ENCODE data around the gene OR7G3. TPM values are rescaled to one million over a fixed set of nuclear protein-coding genes. Genes with fewer than 3 reads are reported as not detected.

Gene OR7G3
- total RNA-seq = not detected in 2 replicates
- polyA plus RNA-seq = not detected in 2 replicates

DNA sequence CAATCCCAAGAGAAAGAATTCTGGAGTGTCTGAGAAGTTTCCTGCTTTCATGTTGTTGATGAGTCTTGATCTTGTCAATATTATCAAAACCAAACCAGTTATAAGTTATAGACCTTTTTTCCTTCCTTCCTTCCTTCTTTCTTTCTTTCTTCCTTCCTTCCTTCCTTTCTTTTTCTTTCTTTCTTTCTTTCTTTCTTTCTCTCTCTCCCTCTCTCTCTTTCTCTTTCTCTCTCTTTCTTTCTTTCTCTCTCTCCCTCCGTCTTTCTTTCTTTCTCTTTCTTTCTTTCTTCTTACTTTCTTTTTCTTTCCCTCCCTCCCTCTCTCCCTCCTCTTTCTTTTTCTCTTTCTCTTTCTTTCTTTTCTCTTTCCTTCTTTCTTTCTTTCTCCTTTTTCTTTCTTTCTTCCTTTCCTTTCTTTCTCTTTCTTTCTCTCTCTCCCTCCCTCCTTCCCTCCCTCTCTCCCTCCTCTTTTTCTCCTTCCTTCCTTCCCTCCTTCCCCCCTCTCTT, at the start of gene OR7G3:
Gene OR7G3 (minus strand): TSS at position 51 of the 506 bp plus-strand sequence. CDS start 0 bp downstream, at position 51.
- no peak within 1 kb of the TSS for H3K27ac ChIP-seq
- no peaks in the 10 kb centered on the region for H3K36me3 ChIP-seq (replicated peaks; ENCODE audit: insufficient read depth, low read depth)
- H4K20me1 ChIP-seq (ENCODE audit: insufficient read depth, poor library complexity, severe bottlenecking) = no peaks in the 10 kb centered on the region
- no peak within 1 kb of the TSS for H2AFZ ChIP-seq
- H3K4me1 ChIP-seq (ENCODE audit: insufficient read depth) = no peaks in the 10 kb centered on the region
- TF ChIP-seq EZH2 (IDR thresholded peaks at IDR 0.05; ENCODE audit: borderline replicate concordance) = no peak
- TF ChIP-seq, protein P1, sequence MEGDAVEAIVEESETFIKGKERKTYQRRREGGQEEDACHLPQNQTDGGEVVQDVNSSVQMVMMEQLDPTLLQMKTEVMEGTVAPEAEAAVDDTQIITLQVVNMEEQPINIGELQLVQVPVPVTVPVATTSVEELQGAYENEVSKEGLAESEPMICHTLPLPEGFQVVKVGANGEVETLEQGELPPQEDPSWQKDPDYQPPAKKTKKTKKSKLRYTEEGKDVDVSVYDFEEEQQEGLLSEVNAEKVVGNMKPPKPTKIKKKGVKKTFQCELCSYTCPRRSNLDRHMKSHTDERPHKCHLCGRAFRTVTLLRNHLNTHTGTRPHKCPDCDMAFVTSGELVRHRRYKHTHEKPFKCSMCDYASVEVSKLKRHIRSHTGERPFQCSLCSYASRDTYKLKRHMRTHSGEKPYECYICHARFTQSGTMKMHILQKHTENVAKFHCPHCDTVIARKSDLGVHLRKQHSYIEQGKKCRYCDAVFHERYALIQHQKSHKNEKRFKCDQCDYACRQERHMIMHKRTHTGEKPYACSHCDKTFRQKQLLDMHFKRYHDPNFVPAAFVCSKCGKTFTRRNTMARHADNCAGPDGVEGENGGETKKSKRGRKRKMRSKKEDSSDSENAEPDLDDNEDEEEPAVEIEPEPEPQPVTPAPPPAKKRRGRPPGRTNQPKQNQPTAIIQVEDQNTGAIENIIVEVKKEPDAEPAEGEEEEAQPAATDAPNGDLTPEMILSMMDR (IDR thresholded peaks at IDR 0.05; ENCODE audit: poor library complexity) = no peak
- no peak for TF ChIP-seq EZH2phosphoT487 (IDR thresholded peaks at IDR 0.05; ENCODE audit: low read depth, severe bottlenecking, unreplicated experiment)
- WGBS (ENCODE audit: low lambda C conversion rate, missing lambda C conversion rate) = no CpG with 5 or more reads among the region's 1 CpG
- no peak for DNase-seq (ENCODE audit: low spot score)
- no peaks in the 10 kb centered on the region for H3K27me3 ChIP-seq
- H3K4me3 ChIP-seq = no peak within 1 kb of the TSS
- no peaks in the 10 kb centered on the region for H3K9me2 ChIP-seq (replicated peaks; ENCODE audit: insufficient read depth)
- no peaks in the 10 kb centered on the region for H3K79me2 ChIP-seq
- H3K9me3 ChIP-seq (ENCODE audit: low read depth) = no peaks in the 10 kb centered on the region
- H3K4me2 ChIP-seq = no peak within 1 kb of the TSS

DNA sequence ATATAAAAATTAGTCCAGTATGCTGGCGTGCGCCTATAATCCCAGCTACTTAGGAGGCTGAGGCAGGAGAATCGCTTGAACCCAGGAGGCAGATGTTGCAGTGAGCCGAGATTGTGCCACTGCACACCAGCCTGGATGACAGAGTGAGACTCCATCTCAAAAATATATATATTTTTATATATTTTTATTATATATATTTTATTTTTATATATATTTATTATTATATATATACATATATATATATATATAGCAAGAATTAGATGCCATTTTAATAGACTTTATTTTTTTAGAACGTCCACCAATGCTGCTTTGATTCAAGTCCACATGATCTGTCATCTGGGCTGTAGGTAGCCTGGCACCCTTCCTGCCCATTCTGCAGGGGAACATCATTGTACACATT, 48.6 kb upstream of the OR7G3 start:
- Histone ChIP-seq H3K79me2 (no peaks in the 10 kb centered on the region), H2AFZ (no peak overlapping the region), H3K4me1 (ENCODE audit: insufficient read depth) (no peaks in the 10 kb centered on the region), H3K27me3 (no peaks in the 10 kb centered on the region), H3K9me3 (ENCODE audit: low read depth) (no peaks in the 10 kb centered on the region), H3K4me2 (no peak overlapping the region), H3K27ac (no peak overlapping the region), H3K36me3 (replicated peaks; ENCODE audit: insufficient read depth, low read depth) (no peaks in the 10 kb centered on the region), H3K9me2 (replicated peaks; ENCODE audit: insufficient read depth) (no peaks in the 10 kb centered on the region), H3K4me3 (no peak overlapping the region), H4K20me1 (ENCODE audit: insufficient read depth, poor library complexity, severe bottlenecking) (no peaks in the 10 kb centered on the region)
- no peak for DNase-seq (ENCODE audit: low spot score)
- WGBS (ENCODE audit: low lambda C conversion rate, missing lambda C conversion rate) = 92% methylated on average over 5 of the region's 5 CpGs
- no peak for TF ChIP-seq EZH2phosphoT487 (IDR thresholded peaks at IDR 0.05; ENCODE audit: low read depth, severe bottlenecking, unreplicated experiment)
- TF ChIP-seq, protein P1 (IDR thresholded peaks at IDR 0.05; ENCODE audit: poor library complexity) = no peak
- no peak for TF ChIP-seq EZH2 (IDR thresholded peaks at IDR 0.05; ENCODE audit: borderline replicate concordance)

DNA sequence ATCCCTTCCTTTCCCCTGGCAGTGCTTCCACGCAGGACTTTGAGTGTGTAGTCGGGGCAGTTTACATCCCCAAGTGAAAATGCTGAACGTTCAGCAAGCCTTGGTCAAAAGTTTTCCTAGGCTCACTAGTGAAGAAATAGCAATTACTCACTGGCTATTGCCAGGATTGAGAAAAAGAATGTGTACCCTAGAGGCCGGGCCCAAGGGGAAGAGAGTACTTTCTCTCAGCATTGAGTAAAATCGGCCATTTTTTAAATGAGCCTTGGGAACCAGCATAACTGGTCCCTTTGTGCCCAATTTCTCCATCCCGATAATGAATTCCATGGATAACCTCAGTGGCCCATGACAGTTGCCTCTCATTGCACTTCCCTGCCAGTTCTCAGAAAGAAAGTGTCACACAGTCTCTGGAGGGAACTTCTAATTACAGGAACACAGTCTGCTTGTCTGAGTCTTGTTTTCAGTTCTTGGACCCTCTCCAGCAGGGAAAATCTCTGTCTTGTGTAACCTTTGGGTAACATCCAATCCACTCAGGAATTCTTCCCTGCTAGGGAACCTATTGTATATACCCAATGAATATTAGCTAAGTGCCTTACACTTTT, 44.7 kb upstream of the OR7G3 start:
- H3K79me2 ChIP-seq = no peaks in the 10 kb centered on the region
- no peaks in the 10 kb centered on the region for H3K4me1 ChIP-seq (ENCODE audit: insufficient read depth)
- no peaks in the 10 kb centered on the region for H3K36me3 ChIP-seq (replicated peaks; ENCODE audit: insufficient read depth, low read depth)
- no peak overlapping the region for H2AFZ ChIP-seq
- H3K27ac ChIP-seq = no peak overlapping the region
- H3K9me2 ChIP-seq (replicated peaks; ENCODE audit: insufficient read depth) = no peaks in the 10 kb centered on the region
- DNase-seq (ENCODE audit: low spot score) = no peak
- H4K20me1 ChIP-seq (ENCODE audit: insufficient read depth, poor library complexity, severe bottlenecking) = no peaks in the 10 kb centered on the region
- TF ChIP-seq, protein P1 (IDR thresholded peaks at IDR 0.05; ENCODE audit: poor library complexity) = no peak
- TF ChIP-seq EZH2 (IDR thresholded peaks at IDR 0.05; ENCODE audit: borderline replicate concordance) (no peak), EZH2phosphoT487 (IDR thresholded peaks at IDR 0.05; ENCODE audit: low read depth, severe bottlenecking, unreplicated experiment) (no peak)
- no peak overlapping the region for H3K4me3 ChIP-seq
- WGBS (ENCODE audit: low lambda C conversion rate, missing lambda C conversion rate) = 93% methylated on average over 6 of the region's 6 CpGs
- no peak overlapping the region for H3K4me2 ChIP-seq
- H3K9me3 ChIP-seq (ENCODE audit: low read depth) = no peaks in the 10 kb centered on the region
- no peaks in the 10 kb centered on the region for H3K27me3 ChIP-seq
